A172 (cell line): Measurements from ENCODE around the gene POT1. TPM values are rescaled to one million over a fixed set of nuclear protein-coding genes. Genes with fewer than 3 reads are reported as not detected.

Source experiments
- DNase-seq: peaks from one replicate; pipeline ENCODE4 v3.0.0-alpha.2; 2015; ENCODE audit warnings: low spot score
- total RNA-seq: library from RNA; depleted of rRNA; stranded (reverse); fragments of >200 nt; shearing (Covaris generic); gene quantifications from 2 replicates; pipeline ENCODE4 v1.2.3, GENCODE V29; 2014

Gene POT1
- total RNA-seq, 1 experiment from 2014 or later, result 34.6 TPM

DNA sequence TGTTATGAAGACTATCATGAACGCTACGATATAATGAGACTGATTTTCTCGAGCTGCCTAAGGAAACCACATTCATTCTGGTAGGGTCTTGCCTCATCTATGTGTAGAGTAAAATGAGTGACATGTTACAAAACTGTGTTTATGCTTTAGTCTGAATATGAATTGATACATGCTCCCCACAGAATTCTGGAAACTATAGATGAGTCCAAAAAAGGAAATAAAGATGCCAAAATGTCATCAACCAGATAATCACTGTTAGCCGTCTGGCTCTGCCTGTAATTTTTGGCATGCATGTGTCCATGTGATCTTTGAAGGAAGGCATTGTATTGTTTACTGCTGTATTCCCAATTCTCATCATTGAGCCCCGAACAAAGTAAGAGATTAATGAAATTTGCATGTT is 121.4 kb downstream of the POT1 start:
- DNase-seq, result no peak

DNA sequence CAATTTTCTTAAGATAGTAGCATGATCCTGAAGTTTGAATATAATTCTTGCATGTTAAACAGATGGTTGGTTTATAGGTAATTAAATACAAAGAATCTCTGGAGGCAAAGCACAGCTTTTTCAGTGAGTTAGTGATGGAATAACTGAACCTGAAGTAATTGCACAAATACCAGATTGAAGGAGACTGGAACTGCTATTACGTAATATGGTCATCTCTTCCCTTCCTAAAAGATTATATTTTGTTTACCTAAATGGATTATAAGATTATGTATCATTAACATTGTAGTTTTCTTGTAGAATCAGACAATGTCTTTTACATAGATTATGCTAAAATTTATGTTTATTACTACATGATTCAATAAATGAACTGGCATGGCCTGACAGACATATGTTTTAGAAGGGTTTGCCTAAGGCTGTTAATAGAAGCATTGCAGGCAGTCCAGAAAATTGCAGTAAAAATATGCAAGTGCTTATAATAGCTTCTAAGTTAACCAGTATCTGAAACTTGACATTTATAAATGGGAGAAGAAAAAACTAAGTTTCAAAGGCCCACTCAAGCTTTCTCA is 128.2 kb downstream of the POT1 start:
- no peak for DNase-seq

DNA sequence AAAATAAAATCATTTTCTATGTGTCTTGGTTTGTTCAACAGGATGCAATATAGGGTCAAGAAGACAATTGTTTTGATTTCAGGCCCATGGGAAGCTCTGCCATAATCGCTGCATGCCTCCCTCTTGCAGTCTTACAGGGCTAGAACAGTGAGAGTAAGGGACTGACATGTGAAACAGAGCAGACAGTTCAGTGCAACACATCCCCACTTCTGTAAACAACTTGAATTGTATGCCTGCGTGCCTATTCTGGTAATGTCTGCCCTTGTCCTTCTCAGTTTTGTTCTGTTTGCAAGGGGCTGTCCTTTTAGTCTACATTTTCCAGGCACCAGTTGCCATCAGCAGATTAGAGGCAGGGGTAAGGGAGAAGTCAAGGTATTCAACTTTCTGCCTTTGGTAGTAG is 129.2 kb downstream of the POT1 start:
- DNase-seq, result no peak

DNA sequence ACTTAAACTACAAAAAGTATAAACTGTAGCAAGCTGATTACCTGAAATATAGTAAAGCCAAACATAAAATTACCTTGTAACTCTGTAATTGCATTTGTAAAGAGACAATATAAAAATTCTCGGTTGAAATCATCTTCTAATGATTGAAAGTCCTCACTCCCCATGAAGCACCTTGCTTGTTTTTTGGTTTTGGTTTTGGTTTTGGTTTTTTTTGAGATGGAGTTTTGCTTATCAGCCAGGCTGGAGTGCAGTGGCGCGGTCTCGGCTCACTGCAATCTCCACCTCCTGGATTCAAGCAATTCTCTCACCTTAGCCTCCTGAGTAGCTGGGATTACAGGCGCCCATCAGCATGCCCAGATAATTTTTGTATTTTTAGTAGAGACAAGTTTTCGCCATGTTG is 130.2 kb downstream of the POT1 start:
- no peak for DNase-seq

DNA sequence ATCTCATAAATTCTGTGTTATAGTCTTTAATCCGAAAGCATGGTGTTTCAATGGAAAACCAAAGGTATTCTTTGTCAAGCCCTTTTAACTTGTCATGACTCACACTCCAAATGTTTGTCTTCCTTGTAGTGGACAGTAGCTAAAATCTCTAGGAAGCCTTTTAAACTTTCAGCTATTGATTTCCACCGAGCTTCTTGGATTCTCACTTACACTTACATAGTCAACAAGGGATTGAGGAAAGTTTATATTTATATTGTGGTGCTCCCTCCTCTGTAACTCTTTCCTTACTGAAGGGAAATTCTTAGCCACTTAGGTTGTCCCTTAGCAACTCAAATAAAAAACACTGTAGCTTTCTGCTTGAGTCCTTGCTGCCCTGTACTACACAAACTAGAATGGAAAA is 132.9 kb downstream of the POT1 start:
- DNase-seq, result no peak

DNA sequence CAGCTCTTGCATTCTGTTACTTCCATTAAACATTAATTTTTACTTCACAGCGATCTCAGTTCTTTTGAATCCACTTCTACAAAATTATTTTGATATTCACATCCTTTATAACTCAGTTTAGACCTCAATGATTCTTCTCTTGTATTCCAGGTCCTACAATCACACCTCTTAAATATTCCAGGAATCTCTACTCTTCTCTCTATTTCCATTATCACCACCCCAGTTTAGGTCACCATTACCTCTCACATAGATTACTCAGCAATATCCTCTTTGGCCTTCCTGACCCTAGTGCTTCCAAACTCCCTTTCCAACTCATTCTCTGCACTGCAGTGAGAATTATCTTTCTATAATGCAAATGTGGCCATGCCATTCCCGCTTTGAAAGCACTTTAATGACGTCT is 136.9 kb downstream of the POT1 start:
- no peak for DNase-seq

DNA sequence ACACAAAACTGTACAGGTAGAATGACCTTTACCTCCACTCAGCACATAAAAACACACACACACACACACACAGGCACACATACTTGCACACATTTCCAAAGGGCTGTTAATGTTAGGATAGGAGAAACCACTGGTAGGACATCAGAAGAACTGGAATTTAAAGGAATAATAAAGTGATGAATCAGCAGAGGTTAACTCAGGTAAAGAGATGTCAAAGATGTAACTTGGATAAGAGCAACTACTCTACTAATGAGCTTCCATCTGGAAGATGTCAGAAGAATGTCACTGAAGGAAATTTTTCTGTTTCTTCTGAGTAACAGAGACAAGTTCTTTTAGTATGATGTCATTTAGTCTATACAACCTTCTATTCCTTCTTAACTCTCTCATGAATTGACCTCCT is 137.6 kb downstream of the POT1 start:
- no peak for DNase-seq

DNA sequence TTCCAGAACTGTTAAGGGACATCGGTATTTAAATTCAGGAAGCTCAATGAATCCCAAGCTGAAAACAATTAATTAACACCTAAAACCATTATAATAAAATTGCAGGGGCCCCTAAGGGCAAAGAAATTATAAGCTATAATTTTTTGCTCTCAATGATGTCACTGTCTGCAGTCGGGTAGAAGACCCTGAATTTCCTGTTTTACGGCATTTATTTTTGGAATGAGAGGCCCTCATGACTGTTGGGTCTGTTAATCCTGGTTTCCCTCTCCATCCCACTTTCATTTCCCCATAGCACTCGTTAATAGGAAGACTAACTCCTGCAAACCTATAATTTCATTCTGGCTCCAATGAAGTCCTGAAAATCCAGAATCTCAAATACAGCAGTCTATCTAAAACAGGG is 138.2 kb downstream of the POT1 start:
- no peak for DNase-seq

DNA sequence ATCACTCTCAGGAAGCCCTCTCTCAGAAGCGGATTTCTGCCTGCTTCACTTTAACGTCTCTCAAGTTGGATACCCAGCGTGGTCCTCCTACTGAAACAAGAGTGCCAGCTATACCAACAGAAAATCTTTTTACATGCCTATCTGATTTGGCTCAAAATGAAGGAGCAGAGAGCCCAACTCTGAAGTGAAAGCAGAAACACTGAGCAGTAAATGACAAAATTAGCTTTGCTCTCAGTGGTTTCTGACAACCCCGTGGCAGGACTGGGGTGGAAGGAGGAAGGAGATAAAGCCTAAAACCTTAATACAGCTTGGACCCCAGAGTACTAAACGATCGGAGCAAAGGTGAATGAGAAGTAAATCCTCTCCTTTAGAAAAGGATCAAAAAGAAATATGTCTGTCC is 139.0 kb downstream of the POT1 start:
- DNase-seq, result no peak

DNA sequence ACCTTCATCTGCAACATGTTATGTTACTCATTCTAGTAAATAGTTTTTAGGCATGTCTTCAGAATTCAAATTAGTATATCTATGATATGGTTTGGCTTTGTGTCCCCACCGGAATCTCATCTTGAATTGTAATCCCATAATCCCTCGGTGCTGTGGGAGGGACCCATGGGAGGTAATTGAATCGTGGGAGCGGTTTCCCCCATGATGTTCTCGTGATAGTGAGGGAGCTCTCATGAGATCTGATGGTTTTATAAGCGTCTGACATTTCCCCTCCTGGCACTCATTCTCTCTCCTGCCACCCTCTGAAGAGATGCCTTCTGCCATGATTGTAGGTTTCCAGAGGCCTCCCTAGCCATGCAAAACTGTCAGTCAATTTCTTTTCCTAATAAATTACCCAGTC is 143.6 kb downstream of the POT1 start:
- no peak for DNase-seq

DNA sequence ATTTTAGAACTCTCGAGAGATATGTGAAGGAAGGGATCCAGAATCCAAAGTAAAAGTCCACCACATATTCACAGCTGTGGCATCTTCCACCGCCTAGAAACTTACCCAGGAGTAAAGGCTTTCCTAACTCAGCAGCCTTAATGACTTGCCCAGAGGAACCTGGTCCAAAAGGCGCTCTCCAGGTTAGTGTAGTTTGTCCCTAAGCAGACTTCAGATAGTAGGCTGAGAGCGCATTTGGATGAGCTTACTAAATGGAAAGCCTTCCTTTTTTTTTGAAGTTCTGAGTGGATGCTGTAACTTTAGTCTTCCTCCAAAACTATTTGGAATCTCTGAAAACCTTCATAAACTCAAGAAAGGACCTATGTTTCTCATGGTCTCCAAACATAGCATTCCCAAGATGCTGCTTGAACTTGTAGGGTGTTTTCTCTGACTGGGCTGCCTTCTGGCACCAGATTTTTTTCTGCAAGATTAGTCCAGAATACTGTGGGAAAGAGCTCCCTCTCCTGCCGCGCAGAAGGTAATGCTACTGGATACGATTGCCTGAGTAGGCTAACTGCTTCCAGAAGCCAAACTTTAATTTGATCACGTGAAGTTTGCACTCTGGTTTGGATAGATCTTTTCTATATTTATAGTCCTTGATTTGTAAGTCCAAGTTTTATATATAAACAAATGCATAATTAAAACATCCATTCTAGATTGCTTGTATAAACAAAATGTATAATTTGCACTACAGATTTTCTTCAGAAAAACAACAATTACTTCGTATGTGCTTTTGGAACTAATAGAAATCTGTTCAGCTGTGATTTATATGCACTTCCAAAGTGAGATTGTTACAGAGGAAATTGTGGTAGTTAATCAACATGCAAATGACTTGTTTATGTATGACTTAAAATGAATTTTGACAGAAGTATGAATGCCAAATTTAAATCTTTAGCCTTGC is 144.5 kb downstream of the POT1 start:
- peak; percentile 49 for DNase-seq

DNA sequence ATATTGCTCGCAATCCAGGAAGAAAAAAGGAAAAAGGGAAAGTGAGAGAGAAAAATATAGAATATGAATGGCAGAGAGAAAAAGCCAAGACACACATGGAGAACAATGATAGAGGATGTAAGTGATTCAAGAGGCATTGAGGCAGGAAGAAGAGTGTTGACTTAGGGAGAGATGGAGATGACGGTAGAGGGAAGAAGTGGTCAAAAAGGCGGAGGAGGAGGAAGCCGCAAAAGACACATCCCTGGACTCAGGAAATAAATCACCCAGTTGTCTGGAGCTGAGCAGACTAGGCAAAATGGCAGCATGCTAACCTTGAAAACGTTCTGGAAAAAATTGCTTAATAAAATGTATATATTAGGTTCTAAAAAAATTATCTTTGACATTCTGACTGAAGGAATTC is 146.4 kb downstream of the POT1 start:
- DNase-seq, result no peak

DNA sequence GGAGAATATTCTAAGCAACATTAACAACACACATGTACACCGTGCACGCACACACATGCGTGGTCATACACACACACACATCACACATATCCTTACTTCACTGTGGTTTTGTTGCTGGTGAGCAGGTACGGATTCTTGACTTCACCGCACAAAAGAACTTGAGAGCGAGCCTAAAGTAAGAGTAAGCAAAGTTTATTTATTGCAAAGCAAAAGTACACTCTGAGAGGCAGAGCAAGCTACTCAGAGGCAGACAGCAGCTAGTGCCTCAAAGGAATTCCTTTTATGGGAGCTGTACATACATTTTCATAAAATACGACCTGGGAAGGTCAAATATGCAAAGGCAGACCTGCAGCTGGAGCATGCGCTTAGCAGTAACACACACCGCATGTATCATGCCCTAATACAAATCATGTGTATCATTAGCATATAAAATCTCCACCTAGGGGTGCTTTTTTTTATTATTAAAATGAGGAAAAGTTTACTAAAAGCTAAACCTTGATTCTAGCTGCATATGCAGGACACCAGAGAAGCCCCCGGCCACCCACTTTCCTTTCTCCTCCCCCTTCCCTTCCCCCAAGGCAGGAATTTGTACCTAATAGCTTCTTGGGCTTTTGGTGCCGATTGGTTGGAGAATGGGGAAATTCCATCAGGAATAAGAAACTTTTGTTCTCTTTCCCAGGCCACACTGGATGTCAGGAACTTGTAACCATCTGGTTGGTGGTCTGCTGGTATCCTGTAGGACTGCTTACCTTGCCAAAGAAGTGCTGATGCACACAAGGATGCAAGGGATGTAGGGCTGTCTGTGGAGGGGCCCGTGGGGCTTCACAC is 147.5 kb downstream of the POT1 start:
- DNase-seq, result no peak

DNA sequence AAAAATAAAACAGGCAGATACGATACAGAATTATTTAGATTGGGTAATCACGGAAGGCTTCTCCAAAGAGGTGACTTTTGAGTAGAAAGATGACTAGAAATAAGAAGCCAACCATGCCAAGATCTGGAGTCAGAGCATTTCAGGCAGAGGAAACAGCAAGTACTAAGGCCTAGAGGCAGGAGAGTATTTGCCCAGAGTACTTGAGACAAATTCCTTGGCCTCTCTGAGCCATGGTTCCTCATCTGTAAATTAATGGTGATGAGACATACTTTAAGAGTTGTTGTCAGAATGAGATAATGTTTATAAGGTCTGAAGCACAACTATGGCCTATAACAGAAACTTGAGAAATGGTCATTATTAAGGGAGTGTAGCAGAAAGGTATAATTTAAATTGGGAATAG is 148.2 kb downstream of the POT1 start:
- no peak for DNase-seq

DNA sequence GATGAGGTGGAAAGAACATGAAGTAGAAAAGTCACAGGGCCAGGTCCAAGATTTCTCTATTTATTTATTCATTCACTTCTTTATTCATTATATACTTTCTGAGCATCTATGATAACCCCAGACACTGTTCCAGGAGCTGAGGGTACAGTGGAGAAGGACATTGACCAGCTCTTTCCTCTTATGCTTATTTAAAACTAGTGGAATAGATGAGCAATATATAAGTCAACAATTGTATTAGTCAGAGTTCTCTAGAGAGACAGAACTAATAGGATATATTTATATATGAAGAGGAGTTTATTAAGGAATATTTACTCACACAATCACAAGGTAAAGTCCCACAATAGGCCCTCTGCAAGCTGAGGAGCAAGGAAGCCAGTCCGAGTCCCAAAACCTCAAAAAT is 149.0 kb downstream of the POT1 start:
- DNase-seq, result no peak

DNA sequence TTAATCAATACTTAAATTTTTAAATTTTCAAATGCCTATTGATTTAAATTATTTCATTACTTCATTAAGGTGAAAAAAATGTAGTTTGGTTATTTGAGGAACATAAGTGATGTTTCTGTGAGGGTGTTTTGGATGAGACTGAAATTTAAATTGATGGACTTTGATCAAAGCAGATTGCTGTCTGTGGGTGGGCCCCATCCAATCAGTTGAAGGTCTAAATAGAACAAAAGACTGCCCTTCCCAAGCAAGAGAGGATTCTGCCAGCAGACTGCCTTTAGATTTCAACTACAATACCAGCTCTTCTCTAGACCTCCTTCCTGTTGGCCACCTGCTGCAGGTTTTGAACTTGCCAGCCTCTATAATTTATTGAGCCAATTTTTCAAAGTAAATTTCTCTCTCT is 149.6 kb downstream of the POT1 start:
- no peak for DNase-seq

DNA sequence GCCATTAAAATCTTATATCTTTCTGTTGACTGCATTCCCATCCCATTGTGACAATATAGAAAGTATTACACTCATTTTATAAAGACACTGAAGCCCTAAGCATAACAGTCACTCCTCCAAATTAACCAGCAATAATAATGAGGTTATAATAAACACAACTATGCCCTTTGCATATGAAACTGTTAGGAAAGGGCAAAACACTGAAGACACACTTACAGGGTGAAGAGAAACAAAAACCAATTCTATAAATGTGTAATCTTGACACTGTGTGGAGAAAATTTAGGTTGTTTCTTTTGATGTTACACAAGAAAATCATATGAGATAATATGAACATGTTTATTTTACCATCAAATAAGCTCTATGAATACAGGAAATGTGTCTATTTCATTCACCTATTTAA is 150.0 kb downstream of the POT1 start:
- DNase-seq, result no peak

DNA sequence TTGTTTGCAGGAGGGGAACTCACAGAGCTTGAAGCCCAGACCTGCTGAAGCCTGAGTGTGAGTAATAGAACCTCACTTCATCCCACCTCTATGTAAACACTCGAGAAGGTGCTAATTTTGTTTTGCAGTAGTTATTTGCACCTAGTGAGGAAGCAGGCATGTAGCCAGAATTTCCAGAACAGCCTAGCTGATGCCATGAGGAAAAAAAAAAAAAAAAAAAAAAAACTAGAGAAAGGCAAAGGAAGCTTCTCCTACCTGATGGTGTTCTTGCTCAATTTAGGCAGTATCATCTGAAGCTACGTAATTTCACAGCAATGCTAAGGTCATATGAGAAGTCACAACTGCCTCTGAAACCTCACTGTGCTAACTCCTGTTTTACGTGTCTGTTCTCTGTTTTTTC is 150.4 kb downstream of the POT1 start:
- DNase-seq, result no peak

DNA sequence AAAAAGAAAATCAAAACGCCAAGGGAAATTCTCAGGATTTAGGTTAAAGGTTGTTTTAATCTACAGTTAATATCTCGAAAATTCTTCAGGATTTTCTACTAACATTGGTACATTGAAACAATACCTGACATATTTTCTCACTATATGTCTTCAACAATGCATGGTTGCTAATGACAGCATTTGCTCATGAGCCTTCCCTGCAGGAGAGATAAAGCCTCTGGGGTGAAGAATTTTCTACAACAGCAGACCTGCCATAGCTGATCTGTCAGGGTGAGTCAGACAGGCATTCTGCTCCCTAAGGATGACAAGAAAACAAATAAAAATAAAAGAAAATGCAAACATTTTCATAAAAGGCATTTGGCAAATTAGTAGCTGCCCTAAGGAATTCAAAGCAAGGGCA is 152.4 kb downstream of the POT1 start:
- DNase-seq, result no peak

DNA sequence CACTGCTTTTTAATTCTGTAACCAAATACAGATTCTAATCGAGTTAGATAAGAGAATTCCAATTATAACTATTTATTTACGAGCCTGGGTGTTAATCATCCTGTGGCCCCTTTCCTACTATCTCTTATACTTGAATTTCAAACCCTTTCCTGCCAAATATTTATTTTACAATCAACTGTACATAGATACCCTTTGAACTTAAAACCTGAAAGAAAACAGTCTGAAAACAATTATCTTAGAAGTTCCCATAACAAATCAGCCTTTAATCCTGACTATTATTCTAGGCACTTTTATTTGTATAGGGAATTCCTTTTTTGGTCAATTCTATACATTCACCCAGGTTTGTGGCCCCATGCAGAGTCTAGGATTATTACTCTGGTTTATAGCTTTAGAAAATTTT is 153.5 kb downstream of the POT1 start:
- no peak for DNase-seq

DNA sequence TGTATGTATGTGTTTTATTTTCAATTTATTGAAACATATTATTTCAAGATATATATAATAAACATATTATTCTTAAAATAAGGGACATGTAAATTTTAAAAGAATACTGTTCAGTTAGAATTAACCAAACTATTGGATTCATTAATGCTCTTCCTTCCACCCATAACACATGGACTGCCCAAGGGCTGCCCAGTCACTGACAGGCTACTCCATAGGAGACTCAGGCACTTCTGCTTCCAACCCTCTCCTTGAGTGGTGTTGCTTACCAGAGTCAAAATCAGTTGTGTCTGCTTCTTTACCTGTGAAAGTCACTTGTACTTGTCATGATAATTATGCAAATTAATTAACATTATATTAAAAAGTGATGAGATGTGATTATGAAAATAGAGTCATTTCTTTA is 154.2 kb downstream of the POT1 start:
- DNase-seq, result no peak

DNA sequence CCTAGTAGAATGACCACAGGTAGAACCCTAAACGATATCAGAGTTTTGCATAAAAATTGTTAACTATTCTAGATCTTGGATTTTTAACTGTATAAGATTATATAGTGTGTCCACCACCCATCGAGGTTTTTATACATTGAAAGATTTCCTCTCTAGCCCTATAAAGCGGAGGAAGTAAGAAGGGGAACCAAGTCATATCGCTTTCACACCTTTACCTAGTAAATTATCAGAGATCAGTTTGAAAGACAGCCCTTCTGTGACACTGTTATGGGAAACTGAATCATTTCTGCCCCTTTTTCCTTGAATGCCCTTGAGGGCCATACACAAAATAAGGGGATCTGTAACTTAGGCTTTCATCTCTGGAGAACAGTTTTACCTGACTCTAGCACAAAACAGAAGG is 155.7 kb downstream of the POT1 start:
- DNase-seq, result no peak

DNA sequence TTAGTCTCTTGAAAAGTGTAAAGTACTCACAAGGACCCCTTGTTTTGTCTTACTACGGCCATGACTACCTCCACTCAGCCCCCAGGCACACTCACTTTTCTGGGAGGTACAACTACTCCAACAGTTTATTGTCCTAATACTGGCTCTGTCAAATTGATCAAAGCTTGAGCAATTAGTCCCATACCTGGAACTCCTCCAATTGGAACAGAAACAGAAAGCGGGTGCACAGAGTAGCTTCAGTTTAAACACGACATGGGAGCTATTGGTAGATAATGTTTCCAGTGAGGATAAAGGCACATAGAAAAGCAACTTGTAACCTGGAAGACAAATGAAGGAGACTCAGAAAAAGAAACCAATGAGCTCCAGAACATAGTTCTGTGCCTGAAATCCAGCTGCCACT is 156.3 kb downstream of the POT1 start:
- no peak for DNase-seq
